SK-N-MC (cell line): ENCODE data around the gene OTUD1.

Source experiments
- EZH2 ChIP-seq: fragments of 200-600 bp; sonication (generic); IDR thresholded peaks from one replicate; pipeline ENCODE4 v1.6.1; 2017; ENCODE audit warnings: antibody characterized with exemption
- POLR2AphosphoS5 ChIP-seq: IDR thresholded peaks from 2 replicates; pipeline ENCODE4 v1.6.1; 2012; ENCODE audit warnings: mild to moderate bottlenecking, low read depth, low read length, borderline replicate concordance

- TF ChIP-seq POLR2AphosphoS5 (no peak), EZH2 (no peak)
Measured at GRCh38 chr10:23395017-23395416, 43.9 kb upstream of the OTUD1 start.
